Bronchial smooth muscle cell (primary cell): Measurements from ENCODE around the gene OR5AR1. TPM values are rescaled to one million over a fixed set of nuclear protein-coding genes. Genes with fewer than 3 reads are reported as not detected.

Source experiments
- total RNA-seq: library from RNA; depleted of rRNA; stranded (reverse); fragments of >200 nt; gene quantifications from 2 replicates; pipeline ENCODE4 v1.2.1, GENCODE V29; 2014

The OR5AR1 gene
- not detected in 2 replicates for total RNA-seq

DNA sequence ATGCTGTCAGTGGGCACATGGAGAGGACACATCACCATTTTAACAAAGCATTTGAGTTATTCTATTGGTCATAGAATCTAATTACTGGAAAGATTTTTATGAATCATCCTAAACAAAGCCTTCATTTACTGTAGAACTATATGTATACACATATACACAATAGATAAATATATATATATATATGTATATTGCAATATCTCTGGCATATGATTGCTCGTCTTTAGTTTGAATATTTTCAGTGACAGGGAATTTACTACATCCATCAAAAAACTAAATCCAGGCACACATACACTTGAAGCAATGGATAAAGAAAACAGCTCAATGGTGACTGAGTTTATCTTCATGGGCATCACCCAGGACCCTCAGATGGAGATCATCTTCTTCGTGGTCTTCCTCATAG, at the start of gene OR5AR1:
OR5AR1 (plus strand) TSS at position 301 of the 400 bp plus-strand sequence; CDS start at position 301, 0 bp downstream.

DNA sequence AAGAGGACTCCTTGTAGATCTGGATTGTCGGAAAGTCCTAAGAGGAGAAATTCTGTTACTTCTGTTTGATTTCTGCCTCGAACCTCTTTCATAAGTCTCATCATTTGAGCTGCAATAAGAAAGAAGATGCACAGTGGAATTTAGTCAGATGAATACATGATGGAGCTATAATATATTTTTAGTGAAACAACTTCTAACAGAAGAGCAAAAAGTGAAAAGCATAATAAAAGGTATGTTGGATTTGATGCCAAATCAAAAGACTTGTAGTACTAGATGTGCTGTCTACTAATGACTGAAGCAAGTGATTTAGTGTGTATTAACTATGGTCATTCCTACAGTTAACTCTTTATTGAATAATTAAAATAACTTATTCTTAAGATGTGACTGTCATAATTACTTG, 21.1 kb upstream of the OR5AR1 start, which contains the start of gene OR5AP2:
OR5AP2 (minus strand) TSS at position 101 of the 400 bp plus-strand sequence; CDS start at position 101, 0 bp downstream.

DNA sequence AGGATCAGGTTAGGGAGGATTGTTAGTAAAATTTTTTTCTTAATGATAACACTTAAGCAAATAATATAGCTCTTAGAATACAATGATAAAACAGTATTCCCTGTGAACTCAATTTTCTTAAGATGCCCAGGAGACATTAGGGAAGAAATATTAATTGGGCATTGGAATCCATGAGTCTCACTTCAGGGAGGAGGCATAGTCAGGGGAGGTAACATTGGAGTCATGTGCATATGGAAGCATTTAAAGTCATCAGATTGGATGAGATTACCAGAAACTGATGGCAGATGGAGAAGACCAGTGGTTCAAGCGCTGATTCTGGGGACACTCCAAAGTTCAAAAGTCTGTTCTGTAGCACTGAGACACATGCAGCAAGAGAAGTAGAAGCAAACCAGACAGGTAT, 35.3 kb downstream of the OR5AR1 start, which contains the start of gene OR9G1:
OR9G1 (plus strand) TSS at position 301 of the 400 bp plus-strand sequence. CDS start 1,293 bp downstream, outside the sequence.

Other genes with a start within 250 kb of the OR5AR1 start
- not detected in 2 replicates for gene OR5M3, start 190.3 kb upstream of the OR5AR1 start, total RNA-seq
- not detected in 2 replicates for gene OR5M8, start 172.3 kb upstream of the OR5AR1 start, total RNA-seq
- gene OR5M11, start 120.4 kb upstream of the OR5AR1 start, total RNA-seq, result not detected in 2 replicates
- gene OR5M10, start 86.0 kb upstream of the OR5AR1 start, total RNA-seq, result not detected in 2 replicates
- not detected in 2 replicates for gene OR5M1, start 48.8 kb upstream of the OR5AR1 start, total RNA-seq
- not detected in 2 replicates for gene OR5AP2, start 21.2 kb upstream of the OR5AR1 start, total RNA-seq
- not detected in 2 replicates for gene OR9G1, start 35.4 kb downstream of the OR5AR1 start, total RNA-seq
- not detected in 2 replicates for gene OR9G4, start 85.0 kb downstream of the OR5AR1 start, total RNA-seq